ENCODE data around the gene CARF. TPM values are rescaled to one million over a fixed set of nuclear protein-coding genes. Genes with fewer than 3 reads are reported as not detected.

Gene CARF
- total and polyA plus RNA-seq, 2 of the 13 experiments (the other 11 are each of a cell fraction or from before 2014, with no cell fraction given): 3.0 to 5.4 TPM

GRCh38 chr2:202871300-202872141 is 40.6 kb upstream of the CARF start, which contains the start of gene ICA1L (continued):
- TF ChIP-seq ZBTB2 (CRISPR knock-in tag; IDR thresholded peaks at IDR 0.05; ENCODE audit: low read depth) (no peak), ZNF329 (CRISPR knock-in tag; IDR thresholded peaks at IDR 0.05; ENCODE audit: low read depth) (no peak), ZNF576 (CRISPR knock-in tag; IDR thresholded peaks at IDR 0.05) (no peak), RFX3 (CRISPR knock-in tag; IDR thresholded peaks at IDR 0.05) (peak; percentile 82), ZBTB38 (CRISPR knock-in tag; IDR thresholded peaks at IDR 0.05) (no peak), PTBP1 (IDR thresholded peaks at IDR 0.05; ENCODE audit: low read depth, low read length, poor library complexity, severe bottlenecking) (peak; percentile 4), ZFP82 (CRISPR knock-in tag; IDR thresholded peaks at IDR 0.05; ENCODE audit: borderline replicate concordance) (no peak), SOX5 (CRISPR knock-in tag; IDR thresholded peaks at IDR 0.05; ENCODE audit: borderline replicate concordance) (no peak), ATF4 (CRISPR knock-in tag; IDR thresholded peaks at IDR 0.05) (0 out of 4 replicates have a peak, but pooled peaks of 1 of the 2 experiments have one; percentile 40), E2F5 (CRISPR knock-in tag; conservative IDR thresholded peaks at IDR 0.05) (peak; percentile 94), MTF2 (CRISPR knock-in tag; IDR thresholded peaks at IDR 0.05; ENCODE audit: borderline replicate concordance) (peak; percentile 77; the same call in 1 of the 2 replicates), NR2F1 (CRISPR knock-in tag; IDR thresholded peaks at IDR 0.05) (no peak), IRX3 (CRISPR knock-in tag; IDR thresholded peaks at IDR 0.05; ENCODE audit: borderline replicate concordance, low read depth) (no peak), SRSF4 (IDR thresholded peaks at IDR 0.05; ENCODE audit: low read depth, low read length, poor library complexity, severe bottlenecking) (no peak), ZNF770 (CRISPR knock-in tag; IDR thresholded peaks at IDR 0.05) (no peak; the same call in 1 of the 2 replicates), TFDP2 (CRISPR knock-in tag; IDR thresholded peaks at IDR 0.05) (peak; percentile 96), CREM (IDR thresholded peaks at IDR 0.05) (no peak), CREM (CRISPR knock-in tag; IDR thresholded peaks at IDR 0.05) (no peak)

Measured in HepG2 (cell line).